ENCODE measurements around the gene PDE11A.

Gene PDE11A

GRCh38 chr2:177675350-177675821, 397.2 kb downstream of the PDE11A start:
- H3K27ac ChIP-seq, result no peak overlapping the region
- TF ChIP-seq ZFX (IDR thresholded peaks at IDR 0.05) (no peak), CTCF (conservative IDR thresholded peaks at IDR 0.05) (no peak)

- H3K27ac ChIP-seq, result no peak overlapping the region
- TF ChIP-seq ZFX (IDR thresholded peaks at IDR 0.05) (no peak), CTCF (conservative IDR thresholded peaks at IDR 0.05) (peak; percentile 37)
Measured at GRCh38 chr2:177673602-177674595, 398.7 kb downstream of the PDE11A start.

- TF ChIP-seq ZFX (IDR thresholded peaks at IDR 0.05) (no peak), CTCF (conservative IDR thresholded peaks at IDR 0.05) (no peak)
- no peak overlapping the region for H3K27ac ChIP-seq
Measured at GRCh38 chr2:177671662-177672061, 400.9 kb downstream of the PDE11A start.

GRCh38 chr2:177670791-177671535, 401.6 kb downstream of the PDE11A start:
- no peak for TF ChIP-seq CTCF (conservative IDR thresholded peaks at IDR 0.05)
- TF ChIP-seq ZFX (IDR thresholded peaks at IDR 0.05), result no peak
- H3K27ac ChIP-seq, result no peak overlapping the region

GRCh38 chr2:177669625-177670330, 402.8 kb downstream of the PDE11A start:
- TF ChIP-seq CTCF (conservative IDR thresholded peaks at IDR 0.05), result no peak
- no peak overlapping the region for H3K27ac ChIP-seq

- H3K27ac ChIP-seq, result no peak overlapping the region
- no peak for TF ChIP-seq ZFX (IDR thresholded peaks at IDR 0.05)
- no peak for TF ChIP-seq CTCF (conservative IDR thresholded peaks at IDR 0.05)
Measured at GRCh38 chr2:177669201-177669600, 403.4 kb downstream of the PDE11A start.

All from C4-2B (cell line).